Small intestine (tissue), 7 donors: ENCODE results near the gene SCP2. TPM values are rescaled to one million over a fixed set of nuclear protein-coding genes. Genes with fewer than 3 reads are reported as not detected.
A peak's percentile ranks its signal among the peaks of the same experiment; 100 is the strongest.

Experiments
- DNase-seq, 2 donors: peaks; one replicate each; pipeline versions ENCODE4 v3.0.0 to v3.0.0-alpha.2; 2013
- FAIRE-seq: peaks from 2 replicates; lab custom pipeline; 2012; peaks lifted over from hg19 to GRCh38; lab: Jason Lieb, UNC
- H3K27ac ChIP-seq, 3 donors: one replicate each; pipeline ENCODE4 v1.5.1; 2013; ENCODE audit warnings: low read length in 2 of 3, mild to moderate bottlenecking in 2 of 3, control low read depth in 1 of 3, inconsistent platforms in 1 of 3, low read depth in 1 of 3, moderate library complexity in 1 of 3
- H3K27me3 ChIP-seq, 3 donors: one replicate each; pipeline ENCODE4 v1.6.1; 2013; ENCODE audit warnings: low read length in 3 of 3, inconsistent platforms in 1 of 3; ENCODE audit not compliant: control insufficient read depth in 3 of 3, insufficient read depth in 3 of 3
- H3K36me3 ChIP-seq, 3 donors: one replicate each; pipeline ENCODE4 v1.6.1; 2013; ENCODE audit warnings: low read length in 3 of 3, inconsistent platforms in 1 of 3, low read depth in 1 of 3, mild to moderate bottlenecking in 1 of 3, moderate library complexity in 1 of 3; ENCODE audit not compliant: control insufficient read depth in 3 of 3, insufficient read depth in 2 of 3
- H3K4me1 ChIP-seq, 3 donors: one replicate each; pipeline ENCODE4 v1.6.1; 2013; ENCODE audit warnings: low read length in 2 of 3, inconsistent platforms in 1 of 3, low read depth in 1 of 3, mild to moderate bottlenecking in 1 of 3, moderate library complexity in 1 of 3; ENCODE audit not compliant: control insufficient read depth in 3 of 3, insufficient read depth in 2 of 3
- H3K4me3 ChIP-seq, 3 donors: one replicate each; pipeline ENCODE4 v1.5.1; 2013; ENCODE audit warnings: low read length in 3 of 3, control low read depth in 1 of 3, inconsistent platforms in 1 of 3, low read depth in 1 of 3, mild to moderate bottlenecking in 1 of 3, moderate library complexity in 1 of 3
- H3K9me3 ChIP-seq, 2 donors: one replicate each; pipeline ENCODE4 v1.6.1; 2013; ENCODE audit warnings: low read depth in 1 of 2, low read length in 1 of 2; ENCODE audit not compliant: control insufficient read depth in 2 of 2, insufficient read depth in 1 of 2
- WGBS, 3 donors: extraction: QIAGEN DNeasy Blood & Tissue Kit; methylation state at CpG; one replicate each; pipeline ENCODE4 v1.1.7; 2013; 5-methylcytosine and 5-hydroxymethylcytosine counted together
- polyA plus RNA-seq, 4 donors: library from polyadenylated mRNA; stranded (reverse) in 3 of 4; unstranded in 1 of 4; fragments of 200-250 nt in 3 of 4; fragments of 120-200 nt in 1 of 4; gene quantifications; one replicate each; pipeline versions ENCODE4 v1.2.1 to v1.2.3, GENCODE V29; 2013
- donor health status: healthy with polysubstance abuse.
- donor health status: control.
- donor health status: control.
- donor health status: Bipolar disorder and iron deficiency.
- donor health status: healthy.

SCP2 gene
- polyA plus RNA-seq, 4 donors = 239 to 852 (median 427) TPM

GRCh38 chr1:53087332-53088285, 160.5 kb downstream of the SCP2 start:
- H3K4me3 ChIP-seq = no peak overlapping the region
- H3K4me1 ChIP-seq = peaks cover 0 to 28% (median 9%) of the 10 kb centered on the region in 3 donors
- H3K9me3 ChIP-seq = no peaks in the 10 kb centered on the region
- 85 to 88% (median 85%) methylated on average over 27 of the region's 27 CpGs for WGBS, 3 donors
- H3K36me3 ChIP-seq = peaks cover 0 to 6% (median 0%) of the 10 kb centered on the region in 3 donors
- DNase-seq = no peak
- no peak overlapping the region for H3K27ac ChIP-seq
- no peak for FAIRE-seq
- no peaks in the 10 kb centered on the region for H3K27me3 ChIP-seq

GRCh38 chr1:53088616-53089300, 161.7 kb downstream of the SCP2 start:
- no peak overlapping the region for H3K27ac ChIP-seq
- no peaks in the 10 kb centered on the region for H3K9me3 ChIP-seq
- no peak for FAIRE-seq
- no peak overlapping the region for H3K4me3 ChIP-seq
- peaks cover 0 to 6% (median 0%) of the 10 kb centered on the region in 3 donors for H3K36me3 ChIP-seq
- peaks cover 0 to 28% (median 9%) of the 10 kb centered on the region in 3 donors for H3K4me1 ChIP-seq
- no peaks in the 10 kb centered on the region for H3K27me3 ChIP-seq
- no peak for DNase-seq
- 82 to 86% (median 86%) methylated on average over 19 of the region's 19 CpGs for WGBS, 3 donors

- Histone ChIP-seq H3K27me3 (no peaks in the 10 kb centered on the region), H3K27ac (peak overlapping the region in 2 of 3 donors; percentile 20 to 68), H3K4me3 (no peak overlapping the region), H3K36me3 (peaks cover 0 to 2% (median 0%) of the 10 kb centered on the region in 3 donors), H3K9me3 (no peaks in the 10 kb centered on the region), H3K4me1 (peaks cover 0 to 28% (median 9%) of the 10 kb centered on the region in 3 donors)
- WGBS, 3 donors = 25 to 68% (median 56%) methylated on average over 10 to 11 of the region's 11 CpGs
- DNase-seq (peak; percentile 89 to 91), FAIRE-seq (no peak)
Measured at GRCh38 chr1:53089478-53090226, 162.6 kb downstream of the SCP2 start.

GRCh38 chr1:53090227-53091147, 163.4 kb downstream of the SCP2 start:
- Histone ChIP-seq H3K4me3 (no peak overlapping the region), H3K27me3 (no peaks in the 10 kb centered on the region), H3K36me3 (peaks cover 0 to 2% (median 0%) of the 10 kb centered on the region in 3 donors), H3K9me3 (peaks cover 0 to under 1% of the 10 kb centered on the region in 2 donors), H3K4me1 (peaks cover 0 to 28% (median 9%) of the 10 kb centered on the region in 3 donors), H3K27ac (peak overlapping the region in 1 of 3 donors; percentile 68)
- no peak for FAIRE-seq
- WGBS, 3 donors = 82 to 84% (median 84%) methylated on average over 37 of the region's 37 CpGs
- DNase-seq = peak; percentile 28 to 70

- peaks cover 0 to 2% (median 0%) of the 10 kb centered on the region in 3 donors for H3K36me3 ChIP-seq
- FAIRE-seq (no peak), DNase-seq (no peak)
- H3K9me3 ChIP-seq = peaks cover 0 to 16% of the 10 kb centered on the region in 2 donors
- no peak overlapping the region for H3K4me3 ChIP-seq
- H3K27me3 ChIP-seq = no peaks in the 10 kb centered on the region
- WGBS, 3 donors = 87 to 93% (median 89%) methylated on average over 26 of the region's 26 CpGs
- H3K27ac ChIP-seq = no peak overlapping the region
- peaks cover 0 to 28% (median 9%) of the 10 kb centered on the region in 3 donors for H3K4me1 ChIP-seq
Measured at GRCh38 chr1:53091841-53092645, 165.0 kb downstream of the SCP2 start.

- peaks cover 0 to 24% of the 10 kb centered on the region in 2 donors for H3K9me3 ChIP-seq
- peaks cover 0 to 2% (median 0%) of the 10 kb centered on the region in 3 donors for H3K36me3 ChIP-seq
- no peak overlapping the region for H3K27ac ChIP-seq
- WGBS, 3 donors = 76 to 87% (median 77%) methylated on average over 32 to 33 of the region's 33 CpGs
- H3K4me3 ChIP-seq = no peak overlapping the region
- no peaks in the 10 kb centered on the region for H3K27me3 ChIP-seq
- FAIRE-seq (no peak), DNase-seq (peak; percentile 21 to 63)
- peaks cover 0 to 28% (median 9%) of the 10 kb centered on the region in 3 donors for H3K4me1 ChIP-seq
Measured at GRCh38 chr1:53092659-53093450, 165.8 kb downstream of the SCP2 start.
